Stomach (tissue), 4 donors: ENCODE measurements around the gene FGF4.

Source experiments
- CTCF ChIP-seq, 7 experiments: fragments of 450-650 bp in 4 of 7; fragments of 200-600 bp in 3 of 7; sonication (generic) in 3 of 7; IDR thresholded peaks; one replicate each; pipeline ENCODE4 v1.5.1; 2016 to 2019; ENCODE audit warnings: antibody characterized with exemption in 7 of 7, control low read depth in 2 of 7, mild to moderate bottlenecking in 1 of 7
- POLR2A ChIP-seq, 4 donors: fragments of 450-650 bp; IDR thresholded peaks; one replicate each; pipeline ENCODE4 v1.6.1; 2016; ENCODE audit warnings: antibody characterized with exemption in 4 of 4, control low read depth in 2 of 4, mild to moderate bottlenecking in 1 of 4, moderate library complexity in 1 of 4
- POLR2AphosphoS5 ChIP-seq, 3 donors: sonication (generic); formaldehyde crosslinking; IDR thresholded peaks; one replicate each; pipeline ENCODE4 v1.6.1; 2016; ENCODE audit warnings: antibody characterized with exemption in 3 of 3

GRCh38 chr11:69726019-69726418 is 49.1 kb downstream of the FGF4 start:
- TF ChIP-seq POLR2A (IDR thresholded peaks at IDR 0.05) (no peak), CTCF (IDR thresholded peaks at IDR 0.05) (no peak), POLR2AphosphoS5 (IDR thresholded peaks at IDR 0.05) (no peak)
